Activated CD8-positive, alpha-beta T cell treated with anti-CD3 and anti-CD28 coated beads, Interleukin-2, amount 10 ng/mL, durations not matched to agents 7 days and 5 days (primary cell): ENCODE measurements around the gene F2RL3. TPM values are rescaled to one million over a fixed set of nuclear protein-coding genes. Genes with fewer than 3 reads are reported as not detected.

Experiments used
- ATAC-seq: fragments of 150-1000 bp; cut with Tn5 transposase; one replicate; pipeline ENCODE4 v1.10.0; 2021; ENCODE audit warnings: moderate library complexity
- CTCF ChIA-PET: fragments of 350-600 bp; sonication (Branson Sonifier 250); formaldehyde crosslinking; loops from one replicate; lab custom pipeline; 2021; ENCODE audit warnings: antibody characterized with exemption; lab: Charles Lee
- POLR2A ChIA-PET: fragments of 350-600 bp; sonication (Branson Sonifier 250); formaldehyde crosslinking; loops from one replicate; lab custom pipeline; 2021; ENCODE audit warnings: antibody characterized with exemption; lab: Charles Lee
- DNase-seq: peaks from one replicate; pipeline ENCODE4 v3.0.0-alpha.2; 2020
- H3K27ac Mint-ChIP-seq: one replicate; pipeline ENCODE4 v1.8.0; 2021; ENCODE audit warnings: mild to moderate bottlenecking, mixed read lengths
- H3K27me3 Mint-ChIP-seq: one replicate; pipeline ENCODE4 v1.8.0; 2021; ENCODE audit warnings: low read depth, mixed read lengths
- H3K36me3 Mint-ChIP-seq: one replicate; pipeline ENCODE4 v1.8.0; 2021; ENCODE audit warnings: low read depth, mixed read lengths
- H3K4me1 Mint-ChIP-seq: one replicate; pipeline ENCODE4 v1.8.0; 2021; ENCODE audit warnings: low read depth, mixed read lengths
- H3K4me3 Mint-ChIP-seq: one replicate; pipeline ENCODE4 v1.8.0; 2021; ENCODE audit warnings: mild to moderate bottlenecking, mixed read lengths
- H3K9me3 Mint-ChIP-seq: one replicate; pipeline ENCODE4 v1.8.0; 2022; ENCODE audit warnings: mixed read lengths; ENCODE audit not compliant: insufficient read depth
- total RNA-seq, 2 experiments: library from RNA; stranded (reverse); gene quantifications; one replicate each; pipeline ENCODE4 v1.2.3, GENCODE V29; 2021

Gene F2RL3
- total RNA-seq, 2 experiments from 2014 or later: 0.34 to 0.74 TPM

DNA sequence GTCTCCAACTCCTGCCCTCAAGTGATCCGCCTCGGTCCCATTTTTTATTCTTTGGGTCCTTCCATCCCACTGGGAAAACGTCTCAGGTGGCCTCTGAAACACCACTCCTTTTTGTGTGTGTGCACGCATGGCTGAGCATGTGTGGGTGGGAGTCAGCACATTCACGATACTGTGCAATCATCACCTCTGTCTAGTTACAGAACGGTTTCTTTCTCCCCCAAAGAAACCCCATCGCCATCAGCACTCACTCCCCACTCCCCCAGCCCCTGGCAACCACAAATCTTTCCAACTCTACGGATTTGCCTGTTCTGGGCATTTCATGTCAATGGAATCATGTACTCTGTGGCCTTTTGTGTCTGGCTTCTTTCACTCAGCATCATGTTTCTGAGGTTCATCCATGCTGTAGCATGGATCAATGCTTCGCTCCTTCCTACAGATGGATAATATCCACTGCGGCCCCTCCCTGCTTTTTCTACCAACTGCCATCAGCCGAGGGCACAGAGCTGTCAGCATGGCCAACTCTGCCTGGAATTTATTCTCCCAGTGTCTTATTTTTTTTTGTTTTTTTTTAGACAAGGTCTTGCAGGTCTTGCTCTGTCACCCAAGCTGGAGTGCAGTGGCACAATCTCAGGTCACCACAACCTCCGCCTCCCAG, 9.7 kb downstream of the F2RL3 start:
- Mint-ChIP-seq H3K4me1 (peaks cover 41% of the 10 kb centered on the region), H3K27ac (peak overlapping the region; percentile 43), H3K27me3 (peaks cover 24% of the 10 kb centered on the region), H3K9me3 (no peaks in the 10 kb centered on the region), H3K4me3 (peak overlapping the region; percentile 34), H3K36me3 (peaks cover 4% of the 10 kb centered on the region)
- ChIA-PET POLR2A (no interaction called here), CTCF (interaction anchor here (1.0 to 1.7 kb wide), 2 partner anchors 119 to 126 kb away, joined by 3 to 11 read pairs; no protein-coding TSS in a partner anchor)
- DNase-seq (no peak), ATAC-seq (no peak)

DNA sequence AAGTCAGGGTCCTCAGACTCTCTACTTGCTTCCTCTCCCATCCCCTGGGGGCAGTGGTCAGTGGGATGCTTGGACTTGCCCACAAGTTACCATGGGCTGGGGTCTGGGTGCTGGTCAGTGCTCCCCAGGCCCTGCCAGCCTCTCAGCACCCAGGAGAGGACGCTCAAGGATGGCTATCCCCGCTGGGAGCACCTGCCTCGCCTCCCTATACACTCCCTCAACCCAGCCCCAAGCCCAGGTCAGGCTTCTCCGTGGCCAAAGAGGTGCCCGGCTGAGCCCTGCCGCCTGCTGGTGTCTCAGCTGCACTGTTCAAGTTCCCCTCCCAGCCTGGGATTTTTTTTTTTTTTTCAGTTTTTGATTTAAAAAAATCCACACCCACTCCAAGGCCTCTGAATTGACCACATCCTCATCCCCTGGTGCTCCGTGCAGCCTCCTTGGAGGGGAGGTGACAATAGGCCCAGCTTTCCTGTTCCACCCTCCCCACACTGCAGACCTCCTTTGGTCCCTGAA, 10.8 kb downstream of the F2RL3 start:
- Mint-ChIP-seq H3K4me3 (peak overlapping the region; percentile 36), H3K27ac (peak overlapping the region; percentile 55), H3K9me3 (no peaks in the 10 kb centered on the region), H3K27me3 (peaks cover 19% of the 10 kb centered on the region), H3K36me3 (peaks cover 4% of the 10 kb centered on the region), H3K4me1 (peaks cover 29% of the 10 kb centered on the region)
- DNase-seq: peak; percentile 63
- ChIA-PET CTCF (interaction anchor here (0.6 to 1.7 kb wide), 2 partner anchors 120 to 1664 kb away, joined by 3 to 11 read pairs; no protein-coding TSS in a partner anchor), POLR2A (no interaction called here)
- peak; percentile 28 for ATAC-seq

DNA sequence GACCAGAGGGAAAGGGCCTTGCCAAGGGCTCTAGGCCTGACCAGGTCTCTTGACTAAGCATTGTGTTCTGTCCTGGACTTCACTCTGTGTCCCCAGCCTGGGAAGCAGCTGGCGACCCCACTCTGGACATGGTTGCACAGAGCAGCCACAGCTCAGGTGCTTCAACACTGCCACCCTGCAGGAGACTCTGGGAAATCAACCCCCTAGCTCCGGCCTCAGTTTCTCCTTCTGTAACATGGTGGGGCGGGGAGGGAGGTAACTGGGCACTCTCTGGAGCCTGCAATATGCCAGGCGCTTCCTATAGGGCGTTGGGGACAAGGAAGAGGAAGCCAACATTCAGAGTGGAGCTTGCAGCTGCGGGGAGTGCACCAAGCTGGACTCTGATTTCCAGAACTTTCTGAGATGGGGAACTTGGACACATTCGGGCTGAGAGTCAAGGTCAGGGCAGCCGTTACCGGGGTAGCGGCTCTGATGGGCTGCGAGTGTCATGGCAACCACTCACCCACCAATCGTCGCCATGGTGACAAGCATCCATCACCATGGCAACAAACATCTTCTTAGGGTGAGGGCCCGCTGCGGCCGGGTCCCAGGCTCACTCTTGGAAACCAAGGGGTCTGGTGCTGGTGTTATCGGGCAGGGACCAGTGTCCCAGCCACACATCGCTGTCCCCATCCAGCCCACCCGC, 12.8 kb downstream of the F2RL3 start:
- no peak overlapping the region for H3K4me3 Mint-ChIP-seq
- peaks cover 9% of the 10 kb centered on the region for H3K27me3 Mint-ChIP-seq
- ATAC-seq (no peak), DNase-seq (no peak)
- H3K9me3 Mint-ChIP-seq: no peaks in the 10 kb centered on the region
- H3K36me3 Mint-ChIP-seq: peaks cover 4% of the 10 kb centered on the region
- H3K4me1 Mint-ChIP-seq: peaks cover 20% of the 10 kb centered on the region
- ChIA-PET CTCF (no interaction called here), POLR2A (no interaction called here)
- no peak overlapping the region for H3K27ac Mint-ChIP-seq

DNA sequence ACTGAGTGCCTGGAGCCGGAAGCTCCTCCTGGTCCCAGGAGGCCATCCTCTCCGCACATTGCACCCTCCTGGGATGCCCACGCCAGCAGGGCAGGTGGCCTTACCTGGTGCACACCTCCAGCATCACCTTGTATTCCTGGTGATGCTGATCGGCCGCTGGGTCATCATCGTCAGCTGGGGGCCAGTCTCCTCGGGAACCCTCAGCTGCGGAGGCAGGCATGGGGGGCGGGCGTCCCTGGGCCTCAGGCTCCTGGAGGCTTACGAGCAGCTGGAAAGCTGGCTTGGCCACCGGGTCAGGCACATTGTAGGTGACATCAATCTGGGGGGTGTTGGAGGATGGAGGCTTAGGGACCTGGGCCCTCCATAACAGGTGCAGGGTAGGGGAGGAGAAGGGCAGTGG, 13.7 kb downstream of the F2RL3 start:
- Mint-ChIP-seq H3K27me3 (peaks cover 5% of the 10 kb centered on the region), H3K36me3 (peaks cover 4% of the 10 kb centered on the region), H3K4me1 (peaks cover 20% of the 10 kb centered on the region), H3K27ac (no peak overlapping the region), H3K9me3 (no peaks in the 10 kb centered on the region), H3K4me3 (no peak overlapping the region)
- CTCF ChIA-PET: no interaction called here
- ATAC-seq (no peak), DNase-seq (no peak)
- POLR2A ChIA-PET: no interaction called here

DNA sequence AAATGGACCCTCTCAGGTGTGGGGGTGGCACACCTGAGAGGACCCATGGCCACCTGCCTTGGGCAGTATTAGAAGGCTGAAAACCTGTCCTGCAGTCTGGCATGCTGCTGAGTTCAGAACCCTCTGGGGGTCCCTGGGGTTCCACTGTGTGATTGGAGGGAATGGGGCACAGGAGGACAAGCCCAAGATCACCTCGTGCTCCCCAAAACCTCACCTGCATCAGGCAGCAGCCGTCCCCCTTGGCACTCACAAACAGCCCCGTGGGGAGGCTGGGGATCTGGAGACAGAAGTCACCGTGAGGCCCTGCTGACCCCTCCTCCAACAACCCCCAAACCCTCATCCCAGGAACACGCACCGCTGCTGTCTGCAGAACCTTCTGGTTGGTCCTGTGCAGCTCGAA, 14.5 kb downstream of the F2RL3 start:
- no peak for DNase-seq
- no peak for ATAC-seq

DNA sequence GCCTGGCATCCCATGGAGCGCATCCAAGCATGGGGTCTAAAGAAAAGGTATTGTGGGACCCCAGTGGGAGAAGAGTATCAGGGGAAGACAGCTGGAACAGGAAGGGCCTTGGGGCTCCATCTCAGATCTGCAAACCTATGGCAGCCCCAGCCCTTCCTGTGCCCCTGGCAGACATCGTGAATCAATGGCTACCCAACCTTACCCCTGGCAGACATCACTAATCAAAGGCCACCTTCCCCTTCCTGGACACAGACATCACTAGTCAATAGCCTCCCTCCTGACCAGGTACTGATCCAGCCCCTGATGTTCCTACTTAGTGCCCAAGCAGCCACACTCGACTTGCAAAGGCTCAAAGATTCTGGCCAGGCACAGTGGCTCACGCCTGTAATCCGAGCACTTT, 15.8 kb downstream of the F2RL3 start:
- no peak for DNase-seq
- H3K4me3 Mint-ChIP-seq: no peak overlapping the region

More for the DNA sequence above, 14.5 kb downstream of the F2RL3 start:
- Mint-ChIP-seq H3K4me3 (no peak overlapping the region), H3K27me3 (peaks cover 3% of the 10 kb centered on the region), H3K4me1 (peaks cover 18% of the 10 kb centered on the region), H3K9me3 (no peaks in the 10 kb centered on the region), H3K27ac (no peak overlapping the region), H3K36me3 (peaks cover 2% of the 10 kb centered on the region)
- ChIA-PET POLR2A (no interaction called here), CTCF (no interaction called here)

DNA sequence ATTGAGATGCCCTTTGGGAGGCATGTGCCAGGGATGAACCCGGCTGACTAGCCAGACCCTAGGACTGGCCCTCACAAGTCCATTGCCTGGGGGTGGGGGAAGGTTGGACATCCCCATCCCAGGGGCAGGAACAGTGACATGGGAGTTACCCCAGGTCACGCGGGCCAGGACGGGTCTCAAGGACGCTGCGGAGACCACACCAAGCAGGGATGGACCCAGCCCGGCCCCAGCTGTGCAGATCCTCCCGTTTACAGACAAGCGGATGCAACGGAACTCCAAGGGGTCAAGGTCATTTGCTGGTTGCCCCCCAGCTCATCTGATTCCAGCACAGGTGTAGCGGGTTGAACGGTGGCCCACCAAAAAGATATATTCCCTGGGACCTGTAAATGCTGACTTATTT, 20.0 kb downstream of the F2RL3 start:
- ChIA-PET POLR2A (no interaction called here), CTCF (no interaction called here)
- H3K9me3 Mint-ChIP-seq: peaks cover 18% of the 10 kb centered on the region
- no peak overlapping the region for H3K4me3 Mint-ChIP-seq
- no peak overlapping the region for H3K27ac Mint-ChIP-seq
- no peaks in the 10 kb centered on the region for H3K4me1 Mint-ChIP-seq
- H3K27me3 Mint-ChIP-seq: no peaks in the 10 kb centered on the region
- H3K36me3 Mint-ChIP-seq: peaks cover 4% of the 10 kb centered on the region
- no peak for ATAC-seq
- DNase-seq: no peak

More for the DNA sequence above, 15.8 kb downstream of the F2RL3 start:
- Mint-ChIP-seq H3K4me1 (peaks cover 6% of the 10 kb centered on the region), H3K27me3 (no peaks in the 10 kb centered on the region), H3K27ac (no peak overlapping the region), H3K36me3 (no peaks in the 10 kb centered on the region), H3K9me3 (no peaks in the 10 kb centered on the region)
- ChIA-PET CTCF (no interaction called here), POLR2A (no interaction called here)
- ATAC-seq: no peak

DNA sequence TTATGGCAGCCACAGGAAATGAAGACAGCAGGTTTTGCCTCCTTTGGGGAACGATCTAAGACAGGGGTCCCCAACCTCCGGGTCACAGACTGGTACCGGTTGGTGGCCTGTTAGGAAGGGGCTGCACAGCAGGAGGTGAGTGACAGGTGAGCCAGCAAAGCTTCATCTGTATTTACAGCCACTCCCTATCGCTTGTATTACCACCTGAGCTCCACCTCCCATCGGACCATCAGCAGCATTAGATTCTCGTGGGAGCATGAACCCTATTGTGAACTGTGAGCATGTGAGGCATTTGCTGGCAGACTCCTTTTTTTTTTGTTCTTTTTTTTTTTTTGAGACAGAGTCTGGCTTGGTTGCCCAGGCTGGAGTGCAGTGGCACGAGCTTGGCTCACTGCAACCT, 22.2 kb downstream of the F2RL3 start:
- no peak for ATAC-seq
- ChIA-PET CTCF (no interaction called here), POLR2A (no interaction called here)
- no peaks in the 10 kb centered on the region for H3K4me1 Mint-ChIP-seq
- H3K36me3 Mint-ChIP-seq: peaks cover 4% of the 10 kb centered on the region
- no peaks in the 10 kb centered on the region for H3K27me3 Mint-ChIP-seq
- no peak overlapping the region for H3K4me3 Mint-ChIP-seq
- DNase-seq: no peak
- no peak overlapping the region for H3K27ac Mint-ChIP-seq
- H3K9me3 Mint-ChIP-seq: peaks cover 19% of the 10 kb centered on the region

DNA sequence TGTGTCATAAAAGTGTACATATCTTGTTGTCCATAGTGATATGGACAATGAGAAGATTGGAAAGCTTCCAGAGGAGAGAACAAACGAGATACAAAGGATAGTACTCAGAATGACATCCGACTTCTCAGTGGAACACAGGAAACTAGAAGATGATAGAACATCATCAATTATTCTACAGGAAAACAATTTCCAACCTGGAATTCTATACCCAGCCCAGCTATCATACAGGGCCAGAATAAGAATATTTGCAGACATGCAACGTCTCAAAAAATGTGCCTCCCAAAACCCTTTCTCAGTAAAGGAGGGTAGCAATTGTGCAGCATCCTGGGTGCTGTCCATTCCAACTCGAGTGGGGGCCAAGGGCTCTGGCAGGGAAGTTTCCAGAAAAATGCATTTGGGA, 24.0 kb downstream of the F2RL3 start:
- ChIA-PET POLR2A (no interaction called here), CTCF (no interaction called here)
- Mint-ChIP-seq H3K36me3 (peaks cover 4% of the 10 kb centered on the region), H3K9me3 (peaks cover 19% of the 10 kb centered on the region), H3K4me3 (no peak overlapping the region), H3K27ac (no peak overlapping the region), H3K4me1 (no peaks in the 10 kb centered on the region), H3K27me3 (no peaks in the 10 kb centered on the region)
- ATAC-seq (no peak), DNase-seq (no peak)

DNA sequence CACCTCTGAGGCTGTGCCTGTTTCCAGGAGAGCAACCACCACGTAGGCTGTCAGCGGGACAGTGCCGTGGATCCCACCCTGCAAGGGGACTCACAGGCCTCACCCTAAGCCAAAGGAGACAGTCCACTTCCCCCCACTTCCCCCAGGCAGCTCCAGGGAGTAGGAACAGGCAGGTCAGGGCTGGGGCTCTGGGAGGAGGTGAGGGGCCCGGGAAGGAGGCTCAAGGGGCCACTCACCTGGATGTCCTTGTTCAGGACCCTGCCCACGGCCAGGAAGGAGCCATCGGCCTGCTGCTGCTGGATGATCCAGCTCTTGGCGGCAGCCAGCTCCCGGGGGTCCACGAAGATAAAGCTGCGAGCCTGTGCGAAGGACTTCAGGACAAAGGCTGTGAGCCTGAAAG, 25.6 kb downstream of the F2RL3 start:
- CTCF ChIA-PET: no interaction called here
- H3K4me1 Mint-ChIP-seq: no peaks in the 10 kb centered on the region
- H3K4me3 Mint-ChIP-seq: no peak overlapping the region
- ATAC-seq (no peak), DNase-seq (no peak)
- peaks cover 4% of the 10 kb centered on the region for H3K36me3 Mint-ChIP-seq
- H3K27me3 Mint-ChIP-seq: no peaks in the 10 kb centered on the region
- H3K27ac Mint-ChIP-seq: no peak overlapping the region
- peaks cover 19% of the 10 kb centered on the region for H3K9me3 Mint-ChIP-seq
- POLR2A ChIA-PET: no interaction called here

DNA sequence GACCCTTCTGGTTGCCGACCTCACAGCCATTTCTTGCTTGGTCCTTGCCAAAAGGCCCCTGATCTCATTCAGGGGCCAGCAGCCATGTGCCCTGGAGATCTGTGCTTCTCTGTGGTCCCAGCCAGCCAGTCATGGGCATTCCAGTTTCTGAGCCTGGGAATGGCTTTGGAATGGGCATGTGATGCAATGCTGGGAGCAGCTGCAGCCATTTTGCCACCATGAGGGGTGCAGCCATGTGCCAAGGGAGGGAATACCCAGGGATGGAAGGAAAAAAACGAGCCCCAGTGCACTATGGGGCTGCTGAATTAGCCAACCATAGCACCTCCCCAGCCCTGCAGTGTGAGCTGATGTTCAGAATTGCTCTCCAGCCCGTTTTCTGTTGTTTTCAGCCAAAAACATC, 26.3 kb downstream of the F2RL3 start:
- H3K4me1 Mint-ChIP-seq: no peaks in the 10 kb centered on the region
- H3K9me3 Mint-ChIP-seq: peaks cover 19% of the 10 kb centered on the region
- peaks cover 4% of the 10 kb centered on the region for H3K36me3 Mint-ChIP-seq
- ChIA-PET POLR2A (interaction anchor here (0.6 kb wide), 1 partner anchor 9 kb away, joined by 3 read pairs; no protein-coding TSS in a partner anchor), CTCF (no interaction called here)
- H3K4me3 Mint-ChIP-seq: no peak overlapping the region
- no peak overlapping the region for H3K27ac Mint-ChIP-seq
- no peak for DNase-seq
- no peak for ATAC-seq
- no peaks in the 10 kb centered on the region for H3K27me3 Mint-ChIP-seq

DNA sequence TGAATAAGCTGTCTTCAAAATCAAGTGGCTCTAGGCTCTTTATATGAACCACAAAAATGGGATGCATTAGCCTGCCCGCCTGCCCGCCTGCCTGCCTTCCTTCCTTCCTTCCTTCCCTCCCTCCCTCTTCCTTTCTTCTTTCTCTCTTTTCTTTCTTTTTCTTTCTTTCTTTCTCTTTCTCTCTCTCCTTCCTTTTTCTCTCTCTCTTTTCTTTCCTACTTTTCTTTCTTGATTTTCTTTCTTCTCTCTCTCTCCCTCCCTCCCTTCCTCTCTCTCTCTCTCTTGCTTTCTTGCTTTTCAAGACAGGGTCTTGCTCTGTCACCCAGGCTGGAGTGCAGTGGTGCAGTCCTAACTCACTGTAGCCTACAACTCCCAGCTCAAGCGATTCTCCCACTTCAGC, 26.9 kb downstream of the F2RL3 start:
- Mint-ChIP-seq H3K4me1 (no peaks in the 10 kb centered on the region), H3K27me3 (no peaks in the 10 kb centered on the region), H3K9me3 (peaks cover 19% of the 10 kb centered on the region), H3K4me3 (no peak overlapping the region), H3K36me3 (peaks cover 4% of the 10 kb centered on the region), H3K27ac (no peak overlapping the region)
- no peak for ATAC-seq
- CTCF ChIA-PET: no interaction called here
- POLR2A ChIA-PET: interaction anchor here (0.7 kb wide), 1 partner anchor 1877 kb away, joined by 6 read pairs; no protein-coding TSS in a partner anchor
- DNase-seq: no peak
